Measurements from ENCODE around the gene NFATC1. TPM values are rescaled to one million over a fixed set of nuclear protein-coding genes. Genes with fewer than 3 reads are reported as not detected.
"Not testable (repeated sequence)": the region's sequence is repeated elsewhere in the genome, so short reads cannot be mapped to it uniquely, and the experiment has no call there.

The NFATC1 gene
- total RNA-seq, 1 donor = 23.9 TPM

DNA sequence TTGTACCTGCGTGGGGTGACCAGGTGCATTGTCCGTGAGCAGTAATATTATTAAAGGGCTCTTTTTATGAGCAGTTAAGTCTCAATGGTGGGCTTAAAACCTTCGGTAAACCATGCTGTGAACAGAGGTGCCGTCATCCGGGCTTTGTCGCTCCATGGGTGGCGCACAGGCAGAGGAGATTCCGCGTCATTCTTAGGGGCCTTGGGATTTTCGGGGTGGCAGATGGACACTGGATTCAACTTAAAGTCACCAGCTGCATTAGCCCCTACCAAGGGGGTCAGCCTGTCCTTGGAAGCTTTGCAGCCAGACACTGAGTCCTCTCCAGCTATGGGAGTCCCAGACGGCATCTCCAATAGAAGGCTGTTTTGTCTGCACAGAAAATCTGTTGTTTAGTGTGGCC is 107.7 kb downstream of the NFATC1 start:
- Histone ChIP-seq H3K4me1 (ENCODE audit: insufficient read depth, low read length) (peaks cover 28% of the 10 kb centered on the region), H3K27me3 (ENCODE audit: insufficient read depth, low read length) (no peaks in the 10 kb centered on the region), H3K9me3 (ENCODE audit: low read depth, low read length) (peaks cover 25% of the 10 kb centered on the region), H3K4me3 (ENCODE audit: low read length) (no peak overlapping the region)

DNA sequence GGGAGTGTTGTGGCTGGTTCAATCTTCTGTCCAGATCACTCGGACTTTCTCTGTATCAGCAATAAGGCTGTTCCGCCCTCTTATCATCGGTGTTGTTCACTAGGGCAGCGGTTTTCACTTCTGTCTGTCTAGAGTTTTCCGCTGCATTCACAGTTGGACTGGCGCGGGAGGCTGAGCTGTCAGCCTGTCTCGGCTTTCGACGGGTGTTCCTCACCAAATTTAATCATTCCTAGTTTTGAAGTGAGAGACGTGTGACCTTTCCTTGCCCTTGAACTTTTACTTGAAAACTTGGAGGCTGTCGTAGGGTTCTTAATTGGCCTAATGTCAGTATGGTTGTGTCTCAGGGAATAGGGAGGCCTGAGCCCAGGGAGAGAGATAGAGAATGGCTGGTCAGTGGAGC is 108.3 kb downstream of the NFATC1 start:
- Histone ChIP-seq H3K4me3 (ENCODE audit: low read length) (no peak overlapping the region), H3K27me3 (ENCODE audit: insufficient read depth, low read length) (no peaks in the 10 kb centered on the region), H3K9me3 (ENCODE audit: low read depth, low read length) (peaks cover 19% of the 10 kb centered on the region), H3K4me1 (ENCODE audit: insufficient read depth, low read length) (peaks cover 33% of the 10 kb centered on the region)

DNA sequence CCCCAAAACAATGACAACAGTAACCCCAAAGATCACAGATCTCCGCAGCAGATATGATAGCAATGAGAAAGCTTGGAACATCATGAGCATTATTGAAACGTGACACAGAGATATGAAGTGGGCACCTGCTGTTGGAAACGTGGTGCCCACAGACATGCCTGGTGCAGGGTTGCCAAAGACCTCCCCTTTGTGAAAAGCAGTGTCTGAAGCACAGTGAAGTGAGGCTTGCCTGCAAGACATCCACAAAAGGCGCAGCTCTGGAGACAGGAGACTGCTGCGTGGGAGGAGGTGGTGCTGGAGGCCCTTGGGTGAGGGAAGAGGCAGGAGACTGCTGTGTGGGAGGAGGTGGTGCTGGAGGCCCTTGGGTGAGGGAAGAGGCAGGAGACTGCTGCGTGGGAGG is 108.8 kb downstream of the NFATC1 start:
- H3K27me3 ChIP-seq (ENCODE audit: insufficient read depth, low read length); H3K4me3 ChIP-seq (ENCODE audit: low read length): not testable (repeated sequence)
- Histone ChIP-seq H3K9me3 (ENCODE audit: low read depth, low read length) (peaks cover 14% of the 10 kb centered on the region), H3K4me1 (ENCODE audit: insufficient read depth, low read length) (peaks cover 38% of the 10 kb centered on the region)

DNA sequence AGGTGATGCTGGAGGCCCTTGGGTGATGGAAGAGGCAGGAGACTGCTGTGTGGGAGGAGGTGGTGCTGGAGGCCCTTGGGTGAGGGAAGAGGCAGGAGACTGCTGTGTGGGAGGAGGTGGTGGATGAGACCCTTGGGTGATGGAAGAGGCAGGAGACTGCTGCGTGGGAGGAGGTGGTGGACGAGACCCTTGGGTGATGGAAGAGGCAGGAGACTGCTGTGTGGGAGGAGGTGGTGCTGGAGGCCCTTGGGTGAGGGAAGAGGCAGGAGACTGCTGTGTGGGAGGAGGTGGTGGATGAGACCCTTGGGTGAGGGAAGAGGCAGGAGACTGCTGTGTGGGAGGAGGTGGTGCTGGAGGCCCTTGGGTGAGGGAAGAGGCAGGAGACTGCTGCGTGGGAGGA is 109.7 kb downstream of the NFATC1 start:
- not testable (repeated sequence) for H3K4me3 ChIP-seq (ENCODE audit: low read length); H3K9me3 ChIP-seq (ENCODE audit: low read depth, low read length); H3K27me3 ChIP-seq (ENCODE audit: insufficient read depth, low read length)
- H3K4me1 ChIP-seq (ENCODE audit: insufficient read depth, low read length) = peaks cover 41% of the 10 kb centered on the region

DNA sequence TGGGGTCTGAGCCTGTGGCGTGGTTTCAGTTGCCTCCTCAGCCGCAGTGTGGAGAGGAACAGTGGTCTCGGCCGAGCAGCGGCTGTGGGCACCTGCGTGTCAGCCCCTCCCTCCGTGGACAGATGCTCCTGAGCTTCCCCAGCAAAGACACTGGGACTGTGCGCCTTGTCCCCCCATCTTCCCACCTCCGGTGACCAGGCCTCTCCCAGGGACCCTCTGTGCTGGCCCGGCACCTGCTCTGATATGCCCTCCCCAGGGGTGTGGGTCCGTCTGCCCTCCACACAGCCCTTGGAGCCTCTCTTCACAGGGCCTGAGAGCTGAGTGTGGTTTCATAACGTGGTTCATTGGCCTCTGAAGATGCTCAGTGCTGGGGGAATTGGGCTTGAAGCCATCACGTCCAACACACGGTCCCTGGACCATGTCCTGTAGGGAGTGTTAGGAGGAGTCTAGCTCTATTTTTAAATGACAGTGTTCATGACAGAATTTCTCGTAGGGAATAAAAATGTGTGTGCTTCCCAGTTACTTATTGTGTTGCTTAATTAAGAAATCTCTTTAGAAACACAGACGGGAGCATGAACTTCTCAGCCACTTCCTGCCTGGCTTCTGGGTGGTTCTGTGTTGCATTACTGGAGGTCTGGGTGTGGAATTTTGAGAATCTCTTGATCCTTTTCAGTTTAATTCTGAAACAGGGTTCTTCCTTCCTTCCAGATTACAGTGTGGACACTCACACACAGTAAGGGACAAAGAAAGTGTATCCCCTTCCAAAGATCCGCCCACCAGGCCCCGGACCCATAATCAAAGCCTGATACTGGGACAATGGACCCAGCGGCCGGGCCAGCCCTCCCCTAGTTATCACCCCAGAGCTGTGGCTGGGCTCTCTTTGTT is 110.7 kb downstream of the NFATC1 start:
- H3K27me3 ChIP-seq (ENCODE audit: insufficient read depth, low read length) = no peaks in the 10 kb centered on the region
- H3K4me1 ChIP-seq (ENCODE audit: insufficient read depth, low read length) = peaks cover 41% of the 10 kb centered on the region
- no peak overlapping the region for H3K4me3 ChIP-seq (ENCODE audit: low read length)
- no peaks in the 10 kb centered on the region for H3K9me3 ChIP-seq (ENCODE audit: low read depth, low read length)

DNA sequence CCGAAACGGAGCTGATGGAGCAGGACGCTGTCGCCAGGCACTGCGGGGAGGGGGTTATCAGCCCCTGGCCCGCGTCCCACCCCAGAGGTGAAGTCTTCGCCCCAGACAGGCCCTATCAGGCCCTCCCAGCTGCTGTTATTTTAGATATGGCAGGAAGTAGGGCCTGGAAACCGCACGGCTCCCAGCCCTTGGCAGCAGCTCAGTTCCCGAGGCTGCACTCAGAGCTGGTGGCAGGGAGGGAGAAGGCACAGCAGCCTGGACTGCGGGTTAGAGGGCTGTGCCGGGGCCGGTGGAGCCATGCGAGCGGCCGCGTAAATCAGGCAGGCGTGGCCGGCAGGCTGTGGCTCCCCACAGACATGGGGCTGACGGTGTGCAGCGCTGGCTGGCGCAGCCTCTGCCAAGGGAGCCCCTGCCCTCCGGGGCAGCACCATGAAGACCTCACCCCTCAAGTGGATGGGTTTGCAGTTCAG is 111.4 kb downstream of the NFATC1 start:
- H3K9me3 ChIP-seq (ENCODE audit: low read depth, low read length) = no peaks in the 10 kb centered on the region
- no peaks in the 10 kb centered on the region for H3K27me3 ChIP-seq (ENCODE audit: insufficient read depth, low read length)
- peaks cover 41% of the 10 kb centered on the region for H3K4me1 ChIP-seq (ENCODE audit: insufficient read depth, low read length)
- H3K4me3 ChIP-seq (ENCODE audit: low read length) = no peak overlapping the region

DNA sequence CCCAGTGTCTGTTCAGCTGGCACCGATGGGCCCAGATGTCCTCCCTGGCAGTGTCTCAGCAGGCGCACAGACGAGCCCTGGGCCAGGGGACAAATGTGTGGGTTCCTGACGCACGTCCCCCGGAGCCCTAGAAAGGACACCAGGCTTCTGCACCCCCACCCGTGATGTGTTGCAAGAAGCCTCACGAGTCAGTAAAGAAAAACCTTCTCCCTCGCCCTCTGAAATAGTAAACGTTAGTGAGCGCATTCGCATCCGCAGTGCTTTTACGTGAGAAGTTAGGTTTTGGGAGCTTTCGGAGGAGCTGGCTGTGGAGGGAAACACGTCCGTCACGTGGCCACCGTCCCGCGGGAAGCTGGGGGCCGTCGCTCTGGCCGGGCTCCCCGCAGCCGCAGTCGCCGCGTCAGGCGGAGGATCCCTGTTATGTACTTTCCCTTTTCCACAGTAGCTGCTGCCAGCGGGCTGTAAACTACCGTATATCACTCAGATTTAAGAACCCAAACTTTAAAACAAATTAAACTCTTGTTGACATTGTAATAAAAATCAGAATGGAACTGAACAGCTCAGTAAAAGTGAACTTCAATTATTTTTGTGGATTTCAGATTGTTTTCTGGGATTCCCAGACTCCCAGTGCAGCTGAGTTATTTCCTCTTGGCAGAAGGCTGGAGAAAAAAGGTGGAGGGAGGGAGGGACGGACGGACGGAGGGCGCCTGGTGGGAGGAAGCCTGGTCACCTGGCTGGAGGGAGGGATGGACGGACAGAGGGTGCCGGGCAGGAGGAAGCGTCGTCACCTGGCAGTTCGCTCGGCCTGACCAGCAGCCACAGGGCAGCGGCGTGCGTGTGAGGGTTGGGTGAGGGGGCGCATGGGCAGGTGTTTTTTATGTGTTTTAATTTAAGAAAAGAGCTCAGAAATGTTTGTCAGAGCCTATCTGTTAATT is 112.1 kb downstream of the NFATC1 start:
- H3K9me3 ChIP-seq (ENCODE audit: low read depth, low read length) = no peaks in the 10 kb centered on the region
- H3K4me1 ChIP-seq (ENCODE audit: insufficient read depth, low read length) = peaks cover 41% of the 10 kb centered on the region
- H3K27me3 ChIP-seq (ENCODE audit: insufficient read depth, low read length) = no peaks in the 10 kb centered on the region
- no peak overlapping the region for H3K4me3 ChIP-seq (ENCODE audit: low read length)

DNA sequence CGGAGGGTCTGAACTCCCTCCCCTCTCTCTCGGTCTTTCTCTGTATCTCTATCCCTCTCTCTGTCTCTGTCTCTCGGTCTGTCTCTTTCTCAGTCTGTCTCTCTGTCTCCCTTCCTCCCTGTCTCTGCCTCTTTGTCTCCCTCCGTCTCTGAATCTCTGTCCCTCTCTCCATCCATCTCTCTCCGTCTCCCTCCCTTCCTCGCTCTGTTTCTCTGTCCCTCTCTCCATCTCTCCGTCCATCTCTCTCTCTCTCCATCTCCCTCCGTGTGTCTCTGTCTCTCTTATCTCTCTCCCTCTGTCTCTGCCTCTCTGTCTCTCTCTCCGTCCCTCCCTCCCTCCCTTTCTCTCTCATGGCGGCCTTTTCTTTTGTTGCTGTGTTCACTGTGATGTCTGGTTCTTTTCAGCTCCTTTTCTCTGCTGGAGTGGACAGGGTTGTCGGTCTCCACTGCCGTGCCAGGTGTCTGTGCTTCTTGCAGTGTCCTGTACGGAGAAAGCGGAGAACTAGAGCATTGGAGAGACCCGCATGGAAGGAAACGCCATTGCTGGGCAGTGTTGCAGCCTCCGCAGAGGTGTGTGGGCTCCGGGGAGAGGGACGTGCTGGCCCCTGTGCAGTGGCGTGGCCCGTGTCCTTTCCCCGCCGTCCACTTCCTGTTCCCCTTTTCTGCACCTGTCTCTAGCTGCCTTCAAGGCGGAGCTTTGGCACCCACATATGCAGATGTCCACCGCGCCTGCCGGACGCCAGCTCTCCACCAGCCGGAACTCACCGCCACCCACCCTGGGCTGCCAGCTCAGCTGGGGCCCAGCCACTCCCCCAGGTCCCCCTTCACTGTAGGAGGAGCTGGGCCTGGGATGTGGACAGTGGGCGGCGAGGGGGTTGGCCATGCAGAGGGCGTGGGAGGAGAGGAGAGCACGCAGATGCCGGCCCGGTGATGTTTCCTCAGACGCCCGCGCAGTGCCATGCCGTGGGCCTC is 113.1 kb downstream of the NFATC1 start:
- Histone ChIP-seq H3K27me3 (ENCODE audit: insufficient read depth, low read length) (no peaks in the 10 kb centered on the region), H3K4me1 (ENCODE audit: insufficient read depth, low read length) (peaks cover 41% of the 10 kb centered on the region), H3K9me3 (ENCODE audit: low read depth, low read length) (no peaks in the 10 kb centered on the region), H3K4me3 (ENCODE audit: low read length) (no peak overlapping the region)

DNA sequence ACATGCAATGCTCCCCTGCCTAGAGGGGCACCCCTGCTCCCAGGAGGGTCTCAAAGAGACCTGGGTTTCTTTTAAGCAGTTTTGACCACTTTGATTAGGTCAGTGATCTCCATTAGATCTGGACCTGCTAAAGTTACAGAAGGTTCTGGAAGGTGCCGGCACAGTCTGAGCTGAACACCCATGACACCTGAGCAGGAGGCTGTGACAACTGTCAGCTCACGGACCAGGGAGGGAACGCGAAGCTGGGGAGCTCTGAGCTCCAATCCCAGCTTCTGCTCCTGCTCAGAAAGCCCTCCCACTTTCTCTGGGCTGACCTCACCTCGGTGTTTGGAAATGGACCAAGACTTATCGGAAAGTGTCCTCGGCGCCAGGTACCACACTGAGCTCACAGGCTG is 113.8 kb downstream of the NFATC1 start:
- H3K27me3 ChIP-seq (ENCODE audit: insufficient read depth, low read length) = no peaks in the 10 kb centered on the region
- H3K9me3 ChIP-seq (ENCODE audit: low read depth, low read length) = no peaks in the 10 kb centered on the region
- peaks cover 41% of the 10 kb centered on the region for H3K4me1 ChIP-seq (ENCODE audit: insufficient read depth, low read length)
- no peak overlapping the region for H3K4me3 ChIP-seq (ENCODE audit: low read length)

DNA sequence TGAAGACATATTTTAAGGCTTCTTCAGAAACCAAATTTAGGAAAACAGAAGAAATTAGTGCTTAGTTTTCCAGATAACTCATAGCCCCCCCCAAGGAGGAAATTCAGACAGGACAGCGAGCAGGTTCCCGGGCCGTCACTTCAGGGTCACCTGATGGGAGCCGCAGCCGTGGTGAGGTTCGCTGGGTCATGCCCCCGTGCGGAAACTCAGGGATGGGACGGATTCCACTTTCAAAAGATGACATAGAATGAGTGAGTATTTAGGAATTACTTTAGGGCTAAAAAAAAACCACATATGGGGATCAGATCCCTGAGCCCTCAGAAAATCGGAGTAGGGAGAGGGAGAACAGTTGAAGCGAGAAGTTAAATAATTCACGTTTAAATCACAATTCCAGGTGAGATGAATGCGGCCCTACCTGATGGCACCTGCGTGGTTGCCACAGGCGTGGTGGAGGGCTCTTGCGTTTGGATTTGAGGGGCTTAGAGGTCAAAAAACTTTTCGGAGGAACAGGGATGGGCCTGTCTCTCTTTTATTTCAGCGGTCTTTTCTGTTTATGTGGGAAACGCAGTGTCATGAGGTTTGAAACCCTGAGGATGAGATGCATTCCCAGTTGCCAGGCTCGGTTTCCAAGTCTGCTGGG is 114.4 kb downstream of the NFATC1 start:
- Histone ChIP-seq H3K27me3 (ENCODE audit: insufficient read depth, low read length) (no peaks in the 10 kb centered on the region), H3K4me1 (ENCODE audit: insufficient read depth, low read length) (peaks cover 41% of the 10 kb centered on the region), H3K4me3 (ENCODE audit: low read length) (no peak overlapping the region), H3K9me3 (ENCODE audit: low read depth, low read length) (no peaks in the 10 kb centered on the region)

DNA sequence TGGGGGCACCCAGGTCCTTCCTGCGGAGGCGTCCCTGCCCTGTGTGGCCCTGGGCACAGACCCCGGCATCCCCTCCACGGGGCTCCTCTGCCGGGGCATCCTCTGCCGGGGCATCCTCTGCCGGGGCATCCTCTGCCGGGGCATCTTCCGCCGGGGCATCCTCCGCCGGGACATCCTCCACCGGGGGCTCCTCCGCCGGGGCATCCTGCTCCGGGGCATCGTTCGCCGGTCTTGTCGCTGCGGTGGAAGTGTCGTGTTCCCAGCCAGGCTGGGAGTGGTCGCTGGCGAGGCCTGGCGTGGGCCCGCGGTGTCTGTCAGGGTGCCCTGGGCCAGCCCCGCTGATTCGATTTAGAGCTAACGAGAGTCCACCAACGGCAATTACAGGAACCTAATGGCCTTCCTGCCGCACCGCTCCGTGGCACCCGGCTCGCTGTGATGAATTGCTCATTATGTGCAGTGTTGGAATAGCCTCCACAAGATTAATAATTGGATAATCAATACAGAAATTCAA is 115.1 kb downstream of the NFATC1 start:
- Histone ChIP-seq H3K27me3 (ENCODE audit: insufficient read depth, low read length) (no peaks in the 10 kb centered on the region), H3K9me3 (ENCODE audit: low read depth, low read length) (no peaks in the 10 kb centered on the region), H3K4me3 (ENCODE audit: low read length) (no peak overlapping the region), H3K4me1 (ENCODE audit: insufficient read depth, low read length) (peaks cover 38% of the 10 kb centered on the region)

DNA sequence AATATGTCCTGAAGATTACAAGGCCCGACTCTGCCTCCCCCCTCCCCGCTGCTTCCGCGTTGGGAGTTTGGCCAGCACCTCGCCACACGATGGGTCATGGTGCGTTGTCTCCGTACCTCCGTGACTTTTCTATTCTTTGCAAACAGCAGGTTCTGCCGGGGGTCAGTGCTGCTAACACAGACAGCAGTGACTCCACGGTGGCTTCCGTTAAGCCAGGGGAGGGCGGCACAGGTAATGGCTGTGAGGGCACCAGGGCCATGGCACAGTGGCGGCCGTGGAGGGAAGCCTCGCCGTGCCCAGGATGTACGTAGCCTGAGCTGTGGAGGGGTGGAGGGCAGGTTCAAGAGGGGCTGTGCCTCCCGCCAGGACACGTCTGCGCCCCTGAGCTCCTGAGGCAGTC is 115.5 kb downstream of the NFATC1 start:
- Histone ChIP-seq H3K9me3 (ENCODE audit: low read depth, low read length) (no peaks in the 10 kb centered on the region), H3K27me3 (ENCODE audit: insufficient read depth, low read length) (no peaks in the 10 kb centered on the region), H3K4me1 (ENCODE audit: insufficient read depth, low read length) (peaks cover 34% of the 10 kb centered on the region), H3K4me3 (ENCODE audit: low read length) (no peak overlapping the region)

DNA sequence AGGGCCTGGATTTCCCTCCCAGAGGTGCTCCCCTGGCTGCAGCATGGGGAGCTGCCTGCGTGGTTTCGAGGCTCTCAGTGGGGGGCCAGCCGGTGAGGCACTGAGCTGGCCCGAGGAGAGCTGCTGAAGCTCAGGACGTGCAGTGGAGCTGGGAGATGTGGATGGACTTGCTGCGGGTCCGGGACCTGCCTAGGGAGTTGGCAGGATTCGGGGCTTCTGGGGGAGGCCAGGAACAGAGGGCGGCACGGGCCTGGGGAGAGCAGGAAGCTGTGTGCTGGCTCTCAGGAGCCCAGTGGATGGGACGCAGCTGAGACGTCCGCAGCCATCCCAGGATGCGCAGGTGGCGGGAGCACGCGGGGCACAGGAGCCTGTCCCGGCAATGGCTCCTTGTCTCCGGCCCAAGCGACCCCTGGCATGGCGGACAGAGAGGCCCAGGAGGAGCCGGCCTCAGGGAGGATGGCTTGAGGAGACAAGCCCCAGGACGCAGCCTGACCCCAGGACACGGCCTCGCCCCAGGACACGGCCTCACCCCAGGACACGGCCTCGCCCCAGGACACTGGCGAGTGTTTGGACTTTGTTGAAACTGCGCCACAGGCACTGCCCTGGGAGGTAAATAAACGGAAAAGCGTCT is 116.1 kb downstream of the NFATC1 start:
- H3K9me3 ChIP-seq (ENCODE audit: low read depth, low read length) = no peaks in the 10 kb centered on the region

More for the DNA sequence above, 116.1 kb downstream of the NFATC1 start:
- Histone ChIP-seq H3K4me1 (ENCODE audit: insufficient read depth, low read length) (peaks cover 28% of the 10 kb centered on the region), H3K4me3 (ENCODE audit: low read length) (no peak overlapping the region), H3K27me3 (ENCODE audit: insufficient read depth, low read length) (no peaks in the 10 kb centered on the region)

All from mononuclear cell (primary cell).